GM12878 (cell line): Measurements from ENCODE around the gene ELOF1.

Experiments used
- CTCF ChIP-seq, 3 experiments: IDR thresholded peaks in 2 of 3; conservative IDR thresholded peaks in 1 of 3; 2 replicates each; pipeline ENCODE4 v1.5.1; 2011; ENCODE audit warnings: low read depth in 3 of 3, low read length in 3 of 3, mild to moderate bottlenecking in 3 of 3, control low read depth in 2 of 3, moderate library complexity in 2 of 3, inconsistent platforms in 1 of 3, mixed read lengths in 1 of 3; ENCODE audit not compliant: control insufficient read depth in 2 of 3, insufficient read depth in 1 of 3; ENCODE audit errors: extremely low read depth in 1 of 3
- EZH2 ChIP-seq: IDR thresholded peaks from 2 replicates; pipeline ENCODE4 v1.6.1; 2012; ENCODE audit warnings: low read depth, mild to moderate bottlenecking, control low read depth, inconsistent platforms, low read length, borderline replicate concordance; ENCODE audit not compliant: control insufficient read depth
- MAX ChIP-seq: IDR thresholded peaks from 2 replicates; pipeline ENCODE4 v1.6.1; 2012; ENCODE audit warnings: low read depth, low read length, improper control_type of control experiment
- SPI1 ChIP-seq: IDR thresholded peaks from 2 replicates; pipeline ENCODE4 v1.6.1; 2011; ENCODE audit warnings: low read depth, mild to moderate bottlenecking, low read length, moderate library complexity, borderline replicate concordance; ENCODE audit not compliant: insufficient read depth
- ZNF274 ChIP-seq: IDR thresholded peaks from one replicate; pipeline ENCODE4 v1.8.0; 2011; ENCODE audit not compliant: insufficient read length, insufficient read depth

- TF ChIP-seq CTCF (IDR thresholded peaks at IDR 0.05 in 2 of 3, conservative IDR thresholded peaks at IDR 0.05 in 1 of 3; ENCODE audit: control insufficient read depth in 2 of 3, extremely low read depth in 1 of 3, insufficient read depth in 1 of 3, low read depth in 3 of 3, low read length in 3 of 3) (no peak), SPI1 (no peak), ZNF274 (no peak), MAX (no peak), EZH2 (no peak)
These were observed 20.6 kb downstream of the ELOF1 start, which contains the start of gene CNN1 for GRCh38 chr19:11538232-11539036.
